Measurements from ENCODE around the gene LARP1. TPM values are rescaled to one million over a fixed set of nuclear protein-coding genes. Genes with fewer than 3 reads are reported as not detected.
"Not testable (repeated sequence)": the region's sequence is repeated elsewhere in the genome, so short reads cannot be mapped to it uniquely, and the experiment has no call there.

Gene LARP1
- total RNA-seq, 2 experiments from 2014 or later, result 174 to 177 TPM

GRCh38 chr5:154831451-154831850 is 76.3 kb downstream of the LARP1 start:
- ChIA-PET POLR2A (no interaction called here), CTCF (no interaction called here)
- Mint-ChIP-seq H3K4me1 (peaks cover 42% of the 10 kb centered on the region), H3K36me3 (ENCODE audit: low read depth) (peaks cover 15% of the 10 kb centered on the region), H3K4me3 (no peak overlapping the region), H3K9me3 (no peaks in the 10 kb centered on the region), H3K27me3 (no peaks in the 10 kb centered on the region), H3K27ac (no peak overlapping the region)
- no peak for DNase-seq

- H3K27ac Mint-ChIP-seq, DNase-seq, CTCF ChIA-PET, H3K27me3 Mint-ChIP-seq, H3K9me3 Mint-ChIP-seq, H3K4me3 Mint-ChIP-seq: not testable (repeated sequence)
- H3K36me3 Mint-ChIP-seq (ENCODE audit: low read depth), result peaks cover 16% of the 10 kb centered on the region
- POLR2A ChIA-PET, result interaction anchor here (1.4 kb wide), 1 partner anchor 24 kb away, joined by 3 read pairs; no protein-coding TSS in a partner anchor
- H3K4me1 Mint-ChIP-seq, result peaks cover 36% of the 10 kb centered on the region
Observed at GRCh38 chr5:154832804-154833203, 77.6 kb downstream of the LARP1 start.

- ChIA-PET POLR2A (no interaction called here), CTCF (interaction anchor here (0.7 kb wide), 1 partner anchor 9 kb away, joined by 3 read pairs; no protein-coding TSS in a partner anchor)
- DNase-seq, result no peak
- Mint-ChIP-seq H3K4me3 (no peak overlapping the region), H3K36me3 (ENCODE audit: low read depth) (peaks cover 12% of the 10 kb centered on the region), H3K27me3 (no peaks in the 10 kb centered on the region), H3K9me3 (no peaks in the 10 kb centered on the region), H3K27ac (no peak overlapping the region), H3K4me1 (peaks cover 24% of the 10 kb centered on the region)
Observed at GRCh38 chr5:154834053-154834452, 78.9 kb downstream of the LARP1 start.

GRCh38 chr5:154835701-154836052 is 80.5 kb downstream of the LARP1 start:
- H3K36me3 Mint-ChIP-seq (ENCODE audit: low read depth); CTCF ChIA-PET; H3K27me3 Mint-ChIP-seq: not testable (repeated sequence)

GRCh38 chr5:154836225-154836624 is 81.0 kb downstream of the LARP1 start:
- H3K9me3 Mint-ChIP-seq, result no peaks in the 10 kb centered on the region
- H3K4me3 Mint-ChIP-seq, result no peak overlapping the region
- ChIA-PET CTCF (no interaction called here), POLR2A (no interaction called here)
- H3K4me1 Mint-ChIP-seq, result peaks cover 5% of the 10 kb centered on the region
- no peak overlapping the region for H3K27ac Mint-ChIP-seq
- H3K27me3 Mint-ChIP-seq, result no peaks in the 10 kb centered on the region
- no peak for DNase-seq
- peaks cover 5% of the 10 kb centered on the region for H3K36me3 Mint-ChIP-seq (ENCODE audit: low read depth)

More at GRCh38 chr5:154835701-154836052, 80.5 kb downstream of the LARP1 start:
- H3K4me1 Mint-ChIP-seq, DNase-seq, H3K9me3 Mint-ChIP-seq, H3K27ac Mint-ChIP-seq, POLR2A ChIA-PET, H3K4me3 Mint-ChIP-seq: not testable (repeated sequence)

GRCh38 chr5:154837009-154837901 is 82.1 kb downstream of the LARP1 start:
- no peak overlapping the region for H3K4me3 Mint-ChIP-seq
- peaks cover 5% of the 10 kb centered on the region for H3K4me1 Mint-ChIP-seq
- H3K27me3 Mint-ChIP-seq, result no peaks in the 10 kb centered on the region
- no peak overlapping the region for H3K27ac Mint-ChIP-seq
- CTCF ChIA-PET, result interaction anchor here (1.1 to 1.2 kb wide), 2 partner anchors 14 to 26 kb away, joined by 3 to 5 read pairs; no protein-coding TSS in a partner anchor
- POLR2A ChIA-PET, result no interaction called here
- no peaks in the 10 kb centered on the region for H3K9me3 Mint-ChIP-seq
- H3K36me3 Mint-ChIP-seq (ENCODE audit: low read depth), result peaks cover 5% of the 10 kb centered on the region
- no peak for DNase-seq

GRCh38 chr5:154840435-154841272 is 85.5 kb downstream of the LARP1 start:
- Mint-ChIP-seq H3K4me3 (no peak overlapping the region), H3K27ac (no peak overlapping the region), H3K9me3 (no peaks in the 10 kb centered on the region), H3K36me3 (ENCODE audit: low read depth) (peaks cover 2% of the 10 kb centered on the region), H3K4me1 (no peaks in the 10 kb centered on the region), H3K27me3 (no peaks in the 10 kb centered on the region)
- CTCF ChIA-PET, result no interaction called here
- POLR2A ChIA-PET, result no interaction called here
- no peak for DNase-seq

- Mint-ChIP-seq H3K4me3 (no peak overlapping the region), H3K36me3 (ENCODE audit: low read depth) (peaks cover 2% of the 10 kb centered on the region), H3K4me1 (no peaks in the 10 kb centered on the region), H3K27ac (no peak overlapping the region), H3K27me3 (no peaks in the 10 kb centered on the region), H3K9me3 (no peaks in the 10 kb centered on the region)
- DNase-seq, result no peak
- POLR2A ChIA-PET, result no interaction called here
- CTCF ChIA-PET, result interaction anchor here (0.5 kb wide), 1 partner anchor 15 kb away, joined by 3 read pairs; no protein-coding TSS in a partner anchor
Observed at GRCh38 chr5:154841273-154841661, 86.1 kb downstream of the LARP1 start.

GRCh38 chr5:154842689-154843530 is 87.7 kb downstream of the LARP1 start:
- no peaks in the 10 kb centered on the region for H3K4me1 Mint-ChIP-seq
- H3K9me3 Mint-ChIP-seq, result no peaks in the 10 kb centered on the region
- DNase-seq, result no peak
- no peak overlapping the region for H3K4me3 Mint-ChIP-seq
- H3K27ac Mint-ChIP-seq, result no peak overlapping the region
- ChIA-PET CTCF (interaction anchor here (1.1 kb wide), 1 partner anchor 8 kb away, joined by 3 read pairs; no protein-coding TSS in a partner anchor), POLR2A (interaction anchor here (3.4 kb wide), 1 partner anchor 13 kb away, joined by 8 read pairs; no protein-coding TSS in a partner anchor)
- no peaks in the 10 kb centered on the region for H3K27me3 Mint-ChIP-seq
- H3K36me3 Mint-ChIP-seq (ENCODE audit: low read depth), result no peaks in the 10 kb centered on the region

- ChIA-PET CTCF (interaction anchor here (0.9 kb wide), 1 partner anchor 655 kb away, joined by 3 read pairs; no protein-coding TSS in a partner anchor), POLR2A (interaction anchor here (3.4 kb wide), 1 partner anchor 15 kb away, joined by 8 read pairs; no protein-coding TSS in a partner anchor)
Observed at GRCh38 chr5:154844809-154845208, 89.6 kb downstream of the LARP1 start.

GRCh38 chr5:154849264-154849785 is 94.1 kb downstream of the LARP1 start:
- Mint-ChIP-seq H3K36me3 (ENCODE audit: low read depth) (no peaks in the 10 kb centered on the region), H3K4me1 (no peaks in the 10 kb centered on the region), H3K27me3 (no peaks in the 10 kb centered on the region), H3K27ac (no peak overlapping the region), H3K4me3 (no peak overlapping the region), H3K9me3 (no peaks in the 10 kb centered on the region)
- ChIA-PET CTCF (no interaction called here), POLR2A (no interaction called here)
- no peak for DNase-seq

More at GRCh38 chr5:154844809-154845208, 89.6 kb downstream of the LARP1 start:
- no peaks in the 10 kb centered on the region for H3K27me3 Mint-ChIP-seq
- no peak for DNase-seq
- no peak overlapping the region for H3K27ac Mint-ChIP-seq
- no peaks in the 10 kb centered on the region for H3K4me1 Mint-ChIP-seq
- H3K4me3 Mint-ChIP-seq, result no peak overlapping the region
- H3K36me3 Mint-ChIP-seq (ENCODE audit: low read depth), result no peaks in the 10 kb centered on the region
- H3K9me3 Mint-ChIP-seq, result no peaks in the 10 kb centered on the region

GRCh38 chr5:154849791-154850201 is 94.6 kb downstream of the LARP1 start:
- no peak overlapping the region for H3K4me3 Mint-ChIP-seq

More at GRCh38 chr5:154849791-154850201, 94.6 kb downstream of the LARP1 start:
- no peak for DNase-seq
- Mint-ChIP-seq H3K27me3 (no peaks in the 10 kb centered on the region), H3K36me3 (ENCODE audit: low read depth) (no peaks in the 10 kb centered on the region), H3K27ac (no peak overlapping the region), H3K9me3 (no peaks in the 10 kb centered on the region), H3K4me1 (no peaks in the 10 kb centered on the region)
- POLR2A ChIA-PET, result no interaction called here
- CTCF ChIA-PET, result no interaction called here

All from activated CD4-positive, alpha-beta memory T cell treated with anti-CD3 and anti-CD28 coated beads, Interleukin-2, amount 10 ng/mL, durations not matched to agents 7 days and 5 days (primary cell).